Measurements from ENCODE around the gene LONP2.
A peak's percentile ranks its signal among the peaks of the same experiment; 100 is the strongest.
"Not testable (repeated sequence)": the region's sequence is repeated elsewhere in the genome, so short reads cannot be mapped to it uniquely, and the experiment has no call there.

LONP2 gene

GRCh38 chr16:48367441-48368049 lies 123.4 kb downstream of the LONP2 start:
- DNase-seq (ENCODE audit: low read depth, low spot score) = no peak

GRCh38 chr16:48369765-48370164 lies 125.7 kb downstream of the LONP2 start:
- DNase-seq (ENCODE audit: low read depth, low spot score) = no peak

DNA sequence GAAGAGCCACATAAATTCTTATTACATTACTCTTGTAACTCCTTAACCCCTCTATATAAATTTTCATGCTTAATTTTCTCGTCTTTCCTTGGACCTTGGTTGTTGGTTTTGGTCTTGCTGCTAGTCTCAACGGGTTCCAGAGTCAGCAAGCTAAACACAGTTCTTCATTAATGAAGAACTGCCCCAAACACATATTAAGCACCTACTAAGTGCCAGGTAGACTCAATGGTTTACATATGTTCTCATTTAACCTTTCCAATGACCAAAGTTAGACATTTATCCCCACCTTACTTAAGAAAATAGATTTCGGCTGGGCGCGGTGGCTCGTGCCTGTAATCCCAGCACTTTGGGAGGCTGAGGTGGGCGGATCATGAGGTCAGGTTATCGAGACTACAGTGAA lies 126.1 kb downstream of the LONP2 start:
- DNase-seq (ENCODE audit: low read depth, low spot score) = no peak

GRCh38 chr16:48370668-48371392 lies 126.7 kb downstream of the LONP2 start:
- DNase-seq (ENCODE audit: low read depth, low spot score) = not testable (repeated sequence)

- no peak for DNase-seq (ENCODE audit: low read depth, low spot score)
These were observed 127.3 kb downstream of the LONP2 start for GRCh38 chr16:48371393-48371780.

DNA sequence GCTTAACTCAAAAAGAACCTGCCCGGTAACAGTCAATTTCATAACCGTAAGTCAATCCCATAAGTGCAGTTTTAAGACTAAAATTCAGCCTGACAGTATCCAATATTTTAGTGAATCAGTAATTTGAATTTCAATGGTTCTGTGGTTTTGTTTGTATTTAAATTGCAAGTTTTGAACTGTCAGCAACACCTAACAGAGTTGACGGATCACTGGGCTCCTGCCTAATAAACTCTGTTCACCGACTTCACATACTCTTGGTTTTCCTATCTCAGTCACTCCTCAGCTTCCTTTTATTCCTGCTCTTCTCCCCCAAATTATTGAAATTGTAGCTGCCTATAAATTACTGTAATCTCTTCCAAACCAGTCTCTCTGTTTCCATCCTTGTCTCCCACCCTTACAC lies 128.6 kb downstream of the LONP2 start:
- DNase-seq (ENCODE audit: low read depth, low spot score) = no peak

DNA sequence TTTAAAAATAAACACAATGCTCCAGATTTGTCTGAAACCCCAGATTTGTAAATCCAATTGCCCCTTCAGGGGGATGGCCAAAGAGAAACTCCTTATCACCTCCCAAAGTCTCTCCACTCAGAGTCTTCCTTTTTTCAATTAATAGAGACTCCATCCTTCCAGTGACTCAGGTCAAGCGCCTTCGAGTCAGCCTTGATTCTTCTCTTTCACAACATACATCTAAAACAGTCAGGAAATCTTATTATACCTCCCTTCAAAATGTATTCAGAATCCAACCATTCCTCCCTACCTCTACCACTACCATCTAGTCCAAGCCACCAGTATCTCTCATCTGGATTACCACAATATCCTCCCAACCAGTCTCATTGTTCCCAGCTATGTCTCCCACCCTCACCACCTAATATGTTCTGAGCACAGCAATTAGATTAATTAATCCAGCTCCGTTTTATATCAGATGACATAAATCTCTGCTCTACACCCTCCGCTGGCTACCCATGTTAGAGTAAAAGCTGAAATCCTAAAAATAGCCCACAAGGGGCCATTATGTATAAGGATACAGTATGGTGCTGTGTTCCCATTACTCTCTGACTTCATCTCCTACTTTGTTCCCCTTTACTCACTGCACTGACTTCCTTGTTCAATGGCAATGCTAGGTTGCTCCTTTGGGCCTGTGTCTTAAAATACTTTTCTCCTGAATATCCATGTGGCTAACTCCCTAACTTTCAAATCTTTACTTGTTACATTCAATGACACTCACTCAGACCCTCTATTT lies 129.3 kb downstream of the LONP2 start:
- DNase-seq (ENCODE audit: low read depth, low spot score) = no peak

- DNase-seq (ENCODE audit: low read depth, low spot score) = no peak
These were observed 130.2 kb downstream of the LONP2 start for GRCh38 chr16:48374255-48374654.

DNA sequence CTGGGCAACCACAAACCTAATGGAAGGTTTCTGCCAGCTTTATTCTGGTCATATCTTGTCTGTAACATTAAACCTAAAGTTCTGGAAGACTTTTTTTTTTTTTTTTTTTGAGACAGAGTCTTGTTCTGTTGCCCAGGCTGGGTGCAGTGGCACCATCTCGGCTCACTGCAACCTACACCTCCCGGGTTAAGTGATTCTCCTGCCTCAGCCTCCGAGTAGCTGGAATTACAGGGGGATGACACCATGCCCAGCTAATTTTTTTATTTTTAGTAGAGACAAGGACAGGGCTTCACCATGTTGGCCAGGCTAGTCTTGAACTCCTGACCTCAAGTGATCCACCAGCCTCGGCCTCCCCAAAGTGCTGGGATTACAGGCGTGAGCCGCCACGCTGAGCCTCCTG lies 133.2 kb downstream of the LONP2 start:
- not testable (repeated sequence) for DNase-seq (ENCODE audit: low read depth, low spot score)

DNA sequence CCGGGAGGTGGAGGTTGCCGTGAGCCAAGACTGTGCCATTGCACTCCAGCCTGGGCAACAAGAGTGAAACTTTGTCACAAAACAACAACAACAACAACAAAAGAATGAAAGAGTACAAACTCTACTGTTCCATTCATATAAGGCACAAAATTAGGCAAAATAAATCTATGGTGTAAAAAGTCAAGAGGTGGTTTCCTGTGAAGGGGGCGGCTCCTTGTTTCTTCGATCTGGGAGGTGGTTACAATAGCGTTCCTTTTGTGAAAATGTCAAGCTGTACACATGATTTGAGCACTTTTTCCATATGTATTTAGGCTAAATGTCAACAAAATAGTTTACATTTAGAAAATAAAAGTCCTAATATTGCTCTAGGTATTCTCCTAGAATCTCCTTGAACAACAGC lies 134.2 kb downstream of the LONP2 start:
- DNase-seq (ENCODE audit: low read depth, low spot score) = no peak

GRCh38 chr16:48378836-48379235 lies 134.7 kb downstream of the LONP2 start:
- DNase-seq (ENCODE audit: low read depth, low spot score) = no peak

DNA sequence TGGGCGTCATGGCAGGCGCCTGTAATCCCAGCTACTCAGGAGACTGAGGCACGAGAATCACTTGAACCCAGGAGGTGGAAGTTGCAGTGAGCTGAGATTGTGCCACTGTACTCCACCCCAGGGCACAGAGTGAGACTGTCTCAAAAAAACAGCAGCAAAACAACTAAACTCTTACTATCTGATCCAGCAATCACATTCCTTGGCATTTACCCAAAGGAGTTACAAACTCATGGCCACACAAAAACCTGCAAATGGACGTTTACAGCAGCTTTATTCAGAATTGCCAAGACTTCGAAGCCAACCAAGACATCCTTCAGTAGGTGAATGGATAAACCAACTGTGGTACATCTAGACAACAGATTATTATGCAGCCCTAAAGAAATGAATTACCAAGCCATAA lies 137.1 kb downstream of the LONP2 start:
- DNase-seq (ENCODE audit: low read depth, low spot score) = no peak

DNA sequence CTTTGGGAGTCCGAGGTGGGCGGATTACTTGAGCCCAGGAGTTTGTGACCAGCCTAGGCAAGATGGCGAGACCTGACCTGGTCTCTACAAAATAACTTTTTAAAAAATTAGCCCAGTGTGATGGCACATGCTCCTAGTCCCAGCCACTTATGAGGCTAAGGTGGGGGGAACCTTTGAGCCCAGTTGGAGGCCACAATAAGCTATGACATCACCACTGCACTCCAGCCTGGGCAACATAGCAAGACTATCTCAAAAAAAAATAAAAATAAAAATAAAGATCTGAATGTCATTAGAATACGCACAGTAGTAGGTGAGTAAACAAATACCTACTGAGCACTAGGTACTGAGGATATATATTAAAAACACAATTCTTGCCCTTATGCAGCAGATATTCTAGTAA lies 138.0 kb downstream of the LONP2 start:
- DNase-seq (ENCODE audit: low read depth, low spot score) = no peak

- DNase-seq (ENCODE audit: low read depth, low spot score) = no peak
These were observed 139.1 kb downstream of the LONP2 start for GRCh38 chr16:48383009-48383876.

- DNase-seq (ENCODE audit: low read depth, low spot score) = no peak
These were observed 139.9 kb downstream of the LONP2 start for GRCh38 chr16:48383877-48384519.

- no peak for DNase-seq (ENCODE audit: low read depth, low spot score)
These were observed 140.6 kb downstream of the LONP2 start for GRCh38 chr16:48384520-48385252.

DNA sequence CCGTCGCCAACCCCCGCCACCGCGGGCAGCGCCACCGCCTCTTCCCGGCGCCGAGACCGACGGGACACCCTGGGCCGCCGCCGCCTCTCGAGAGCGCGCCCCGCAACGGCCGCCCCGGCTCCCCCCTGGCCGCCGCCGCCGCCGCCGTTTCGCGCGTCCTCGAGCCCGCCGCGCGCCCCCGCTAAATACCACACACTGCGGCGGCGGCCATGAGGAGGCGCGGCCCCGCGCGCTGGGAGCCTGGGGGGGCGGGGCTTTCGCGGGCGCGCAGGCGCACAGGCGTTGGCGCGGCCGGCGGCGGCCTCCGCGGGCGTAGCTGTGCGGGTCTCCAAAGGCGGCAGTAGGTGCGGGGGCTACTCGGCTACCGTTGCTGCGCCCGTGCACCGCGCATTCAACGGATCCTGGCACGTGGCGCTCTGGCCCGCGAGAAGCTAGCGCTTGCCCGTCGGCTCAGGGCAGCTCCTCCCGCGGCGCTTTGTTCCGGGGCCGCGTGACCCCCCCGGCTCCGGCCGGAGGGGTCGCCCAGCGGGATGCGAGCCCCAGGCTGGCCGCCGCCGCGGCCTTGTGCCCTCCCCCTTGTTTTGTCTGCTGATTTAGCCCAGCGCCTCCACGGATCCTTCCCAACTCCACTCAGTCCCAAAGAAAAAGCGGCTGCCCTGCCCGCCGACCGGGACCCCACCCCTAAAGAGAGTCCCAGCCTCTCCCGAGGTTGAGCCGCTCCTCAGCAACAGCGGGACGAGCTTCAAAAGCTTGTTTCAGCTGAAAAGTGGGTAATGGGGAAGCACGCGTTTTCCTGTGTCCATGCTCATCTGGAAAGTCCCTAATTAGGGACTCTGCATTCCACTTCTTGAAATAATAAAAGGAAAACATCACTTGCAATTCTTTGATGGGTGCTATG lies 141.4 kb downstream of the LONP2 start, which contains the start of gene SIAH1:
TSS of gene SIAH1 (minus strand) at position 161 of the 898 bp plus-strand sequence. CDS start 22,985 bp downstream, outside the sequence.
- peak; percentile 41 for DNase-seq (ENCODE audit: low read depth, low spot score)

GRCh38 chr16:48386559-48387312 lies 142.6 kb downstream of the LONP2 start:
- no peak for DNase-seq (ENCODE audit: low read depth, low spot score)

DNA sequence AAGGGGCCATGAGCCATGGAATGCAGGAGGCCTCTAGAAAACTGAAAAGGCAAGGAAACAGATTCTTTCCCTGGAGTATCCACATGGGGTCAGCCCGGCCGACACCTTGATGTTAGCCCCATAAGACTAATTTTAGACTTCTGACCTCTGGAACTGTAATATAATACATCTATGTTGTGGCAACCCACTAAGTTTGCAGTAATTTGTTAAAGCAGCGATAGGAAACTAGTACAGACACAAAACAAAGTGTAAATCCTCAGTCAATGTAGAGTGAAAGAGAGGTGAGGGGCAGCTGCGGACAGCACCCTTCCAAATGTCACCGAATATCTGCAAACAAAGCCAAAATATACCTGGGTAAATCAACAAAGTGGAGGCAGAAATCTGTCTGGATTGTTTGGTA lies 148.3 kb downstream of the LONP2 start:
- no peak for DNase-seq (ENCODE audit: low read depth, low spot score)

Data from smooth muscle cell of the brain vasculature (primary cell).